Measurements from ENCODE around the gene PPP1R14C. TPM values are rescaled to one million over a fixed set of nuclear protein-coding genes. Genes with fewer than 3 reads are reported as not detected.
A peak's percentile ranks its signal among the peaks of the same experiment; 100 is the strongest.

Gene PPP1R14C
- total and polyA plus RNA-seq, 2 experiments from 2014 or later = 1.1 to 1.4 TPM

- H3F3A ChIP-seq (replicated peaks; ENCODE audit: low read depth) = no peaks in the 10 kb centered on the region
- TF ChIP-seq EZH2 (IDR thresholded peaks at IDR 0.05; ENCODE audit: low read depth, unreplicated experiment) (no peak), STAT1 (IDR thresholded peaks at IDR 0.05; ENCODE audit: unreplicated experiment) (no peak), CREB1 (CRISPR knock-in tag; IDR thresholded peaks at IDR 0.05; ENCODE audit: low read depth) (no peak)
- no peaks in the 10 kb centered on the region for H3K36me3 ChIP-seq (ENCODE audit: insufficient read depth)
- Mint-ChIP-seq H3K9me3 (no peaks in the 10 kb centered on the region), H3K36me3 (ENCODE audit: low read depth) (no peaks in the 10 kb centered on the region), H3K4me1 (no peaks in the 10 kb centered on the region), H3K27ac (no peak overlapping the region), H3K27me3 (ENCODE audit: insufficient read depth, low read depth, poor library complexity) (peaks cover 2% of the 10 kb centered on the region), H3K4me3 (no peak overlapping the region)
- H3K27me3 ChIP-seq (ENCODE audit: insufficient read depth) = no peaks in the 10 kb centered on the region
- H3K4me1 ChIP-seq (ENCODE audit: insufficient read depth) = no peaks in the 10 kb centered on the region
- ATAC-seq (no peak), DNase-seq (ENCODE audit: low spot score) (no peak)
- no peaks in the 10 kb centered on the region for H3K79me2 ChIP-seq (replicated peaks; ENCODE audit: insufficient read depth)
- no peak overlapping the region for H3K27ac ChIP-seq (ENCODE audit: low read depth)
- H2AFZ ChIP-seq = 0 out of 2 replicates have a peak overlapping the region, but pooled peaks have one; percentile 74
- H3K4me3 ChIP-seq = no peak overlapping the region
- no peaks in the 10 kb centered on the region for H3K9me2 ChIP-seq (ENCODE audit: insufficient read depth)
- no peaks in the 10 kb centered on the region for H4K20me1 ChIP-seq (replicated peaks; ENCODE audit: insufficient read depth)
- H3K4me2 ChIP-seq = no peak overlapping the region
These were observed 42.1 kb upstream of the PPP1R14C start for GRCh38 chr6:150100745-150101144.

- no peaks in the 10 kb centered on the region for H3K4me1 ChIP-seq (ENCODE audit: insufficient read depth)
- no peak overlapping the region for H3K4me3 Mint-ChIP-seq
- H3K4me2 ChIP-seq = no peak overlapping the region
- no peaks in the 10 kb centered on the region for H3K27me3 ChIP-seq (ENCODE audit: insufficient read depth)
- no peak overlapping the region for H3K27ac ChIP-seq (ENCODE audit: low read depth)
- H2AFZ ChIP-seq = no peak overlapping the region
- ATAC-seq (no peak), DNase-seq (ENCODE audit: low spot score) (no peak)
- no peaks in the 10 kb centered on the region for H3K9me2 ChIP-seq (ENCODE audit: insufficient read depth)
- no peaks in the 10 kb centered on the region for H3K36me3 ChIP-seq (ENCODE audit: insufficient read depth)
- no peaks in the 10 kb centered on the region for H3K4me1 Mint-ChIP-seq
- H3K9me3 Mint-ChIP-seq = no peaks in the 10 kb centered on the region; the same call in 2 of the 3 replicates
- TF ChIP-seq EZH2phosphoT487 (IDR thresholded peaks at IDR 0.05; ENCODE audit: unreplicated experiment) (no peak), POLR2AphosphoS5 (IDR thresholded peaks at IDR 0.05; ENCODE audit: low read depth) (no peak), ETS1 (IDR thresholded peaks at IDR 0.05) (no peak), CTCF (conservative IDR thresholded peaks at IDR 0.05; ENCODE audit: low read depth in 2 of 2) (no peak), ZNF114 (CRISPR knock-in tag; IDR thresholded peaks at IDR 0.05) (no peak)
- no peak overlapping the region for H3K27ac Mint-ChIP-seq
- H3F3A ChIP-seq (replicated peaks; ENCODE audit: low read depth) = no peaks in the 10 kb centered on the region
- H3K79me2 ChIP-seq (replicated peaks; ENCODE audit: insufficient read depth) = no peaks in the 10 kb centered on the region
- H3K36me3 Mint-ChIP-seq (ENCODE audit: low read depth) = no peaks in the 10 kb centered on the region
- no peaks in the 10 kb centered on the region for H4K20me1 ChIP-seq (replicated peaks; ENCODE audit: insufficient read depth)
- H3K4me3 ChIP-seq = no peak overlapping the region
- H3K27me3 Mint-ChIP-seq (ENCODE audit: insufficient read depth, low read depth, poor library complexity) = peaks cover 7% of the 10 kb centered on the region
These were observed 40.0 kb upstream of the PPP1R14C start for GRCh38 chr6:150102750-150103270.

GRCh38 chr6:150112233-150112632 is 30.6 kb upstream of the PPP1R14C start:
- no peaks in the 10 kb centered on the region for H3K9me2 ChIP-seq (ENCODE audit: insufficient read depth)
- no peaks in the 10 kb centered on the region for H3K4me1 Mint-ChIP-seq
- peaks cover 5% of the 10 kb centered on the region; the same call in 1 of the 3 replicates for H3K9me3 Mint-ChIP-seq
- no peak overlapping the region for H3K4me3 ChIP-seq
- ATAC-seq (no peak), DNase-seq (ENCODE audit: low spot score) (no peak)
- H3K27ac ChIP-seq (ENCODE audit: low read depth) = no peak overlapping the region
- H3K4me1 ChIP-seq (ENCODE audit: insufficient read depth) = no peaks in the 10 kb centered on the region
- no peaks in the 10 kb centered on the region for H3K36me3 ChIP-seq (ENCODE audit: insufficient read depth)
- H3K79me2 ChIP-seq (replicated peaks; ENCODE audit: insufficient read depth) = no peaks in the 10 kb centered on the region
- H4K20me1 ChIP-seq (replicated peaks; ENCODE audit: insufficient read depth) = no peaks in the 10 kb centered on the region
- no peak overlapping the region for H3K27ac Mint-ChIP-seq
- H3K27me3 ChIP-seq (ENCODE audit: insufficient read depth) = no peaks in the 10 kb centered on the region
- H3K4me3 Mint-ChIP-seq = no peak overlapping the region
- H2AFZ ChIP-seq = no peak overlapping the region
- H3K4me2 ChIP-seq = no peak overlapping the region
- peaks cover 2% of the 10 kb centered on the region for H3K27me3 Mint-ChIP-seq (ENCODE audit: insufficient read depth, low read depth, poor library complexity)
- no peaks in the 10 kb centered on the region for H3K36me3 Mint-ChIP-seq (ENCODE audit: low read depth)
- H3F3A ChIP-seq (replicated peaks; ENCODE audit: low read depth) = no peaks in the 10 kb centered on the region
- no peak for TF ChIP-seq EZH2phosphoT487 (IDR thresholded peaks at IDR 0.05; ENCODE audit: unreplicated experiment)
- no peak for TF ChIP-seq ETS1 (IDR thresholded peaks at IDR 0.05)
- no peak for TF ChIP-seq ZNF114 (CRISPR knock-in tag; IDR thresholded peaks at IDR 0.05)
